ENCODE data around the gene SEPTIN1.

DNA sequence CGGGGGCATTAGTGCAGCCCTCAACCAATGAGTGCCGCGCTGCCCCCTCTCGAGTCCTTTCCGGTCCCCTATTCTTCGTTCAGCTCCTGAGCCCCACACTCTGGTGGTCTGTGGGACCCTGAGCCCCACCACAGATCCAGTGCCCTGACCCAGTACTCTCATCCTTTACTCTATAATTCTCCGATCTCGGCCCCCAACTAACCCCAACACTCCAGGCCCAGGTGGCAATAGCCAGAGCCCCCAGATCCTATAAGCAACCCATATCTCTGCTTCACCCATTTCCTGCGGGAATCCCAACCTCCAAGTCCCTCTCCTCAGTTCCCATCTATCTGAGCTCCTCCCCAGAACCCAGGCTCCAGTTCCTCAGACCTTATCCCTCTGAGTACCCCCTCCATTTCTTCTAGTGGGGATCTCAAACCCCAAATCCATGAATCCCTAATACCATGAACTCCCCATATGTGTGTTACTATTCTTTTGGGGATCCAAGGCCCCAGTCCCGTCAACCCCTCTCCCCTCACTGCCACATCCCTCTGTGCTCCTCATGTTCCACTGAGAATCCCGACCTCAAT lies 11.0 kb downstream of the SEPTIN1 start:
- TF ChIP-seq RAD21 (IDR thresholded peaks at IDR 0.05; ENCODE audit: low read depth) = no peak
- no peak for TF ChIP-seq EZH2phosphoT487 (IDR thresholded peaks at IDR 0.05; ENCODE audit: borderline replicate concordance)
- TF ChIP-seq, protein P1, sequence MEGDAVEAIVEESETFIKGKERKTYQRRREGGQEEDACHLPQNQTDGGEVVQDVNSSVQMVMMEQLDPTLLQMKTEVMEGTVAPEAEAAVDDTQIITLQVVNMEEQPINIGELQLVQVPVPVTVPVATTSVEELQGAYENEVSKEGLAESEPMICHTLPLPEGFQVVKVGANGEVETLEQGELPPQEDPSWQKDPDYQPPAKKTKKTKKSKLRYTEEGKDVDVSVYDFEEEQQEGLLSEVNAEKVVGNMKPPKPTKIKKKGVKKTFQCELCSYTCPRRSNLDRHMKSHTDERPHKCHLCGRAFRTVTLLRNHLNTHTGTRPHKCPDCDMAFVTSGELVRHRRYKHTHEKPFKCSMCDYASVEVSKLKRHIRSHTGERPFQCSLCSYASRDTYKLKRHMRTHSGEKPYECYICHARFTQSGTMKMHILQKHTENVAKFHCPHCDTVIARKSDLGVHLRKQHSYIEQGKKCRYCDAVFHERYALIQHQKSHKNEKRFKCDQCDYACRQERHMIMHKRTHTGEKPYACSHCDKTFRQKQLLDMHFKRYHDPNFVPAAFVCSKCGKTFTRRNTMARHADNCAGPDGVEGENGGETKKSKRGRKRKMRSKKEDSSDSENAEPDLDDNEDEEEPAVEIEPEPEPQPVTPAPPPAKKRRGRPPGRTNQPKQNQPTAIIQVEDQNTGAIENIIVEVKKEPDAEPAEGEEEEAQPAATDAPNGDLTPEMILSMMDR (IDR thresholded peaks at IDR 0.05 in 2 of 3, conservative IDR thresholded peaks at IDR 0.05 in 1 of 3; ENCODE audit: borderline replicate concordance in 1 of 3, insufficient read depth in 1 of 3, low read depth in 2 of 3, low read length in 2 of 3) = no peak
- TF ChIP-seq SP1 (IDR thresholded peaks at IDR 0.05; ENCODE audit: low read depth) = no peak
- TF ChIP-seq, protein P2, sequence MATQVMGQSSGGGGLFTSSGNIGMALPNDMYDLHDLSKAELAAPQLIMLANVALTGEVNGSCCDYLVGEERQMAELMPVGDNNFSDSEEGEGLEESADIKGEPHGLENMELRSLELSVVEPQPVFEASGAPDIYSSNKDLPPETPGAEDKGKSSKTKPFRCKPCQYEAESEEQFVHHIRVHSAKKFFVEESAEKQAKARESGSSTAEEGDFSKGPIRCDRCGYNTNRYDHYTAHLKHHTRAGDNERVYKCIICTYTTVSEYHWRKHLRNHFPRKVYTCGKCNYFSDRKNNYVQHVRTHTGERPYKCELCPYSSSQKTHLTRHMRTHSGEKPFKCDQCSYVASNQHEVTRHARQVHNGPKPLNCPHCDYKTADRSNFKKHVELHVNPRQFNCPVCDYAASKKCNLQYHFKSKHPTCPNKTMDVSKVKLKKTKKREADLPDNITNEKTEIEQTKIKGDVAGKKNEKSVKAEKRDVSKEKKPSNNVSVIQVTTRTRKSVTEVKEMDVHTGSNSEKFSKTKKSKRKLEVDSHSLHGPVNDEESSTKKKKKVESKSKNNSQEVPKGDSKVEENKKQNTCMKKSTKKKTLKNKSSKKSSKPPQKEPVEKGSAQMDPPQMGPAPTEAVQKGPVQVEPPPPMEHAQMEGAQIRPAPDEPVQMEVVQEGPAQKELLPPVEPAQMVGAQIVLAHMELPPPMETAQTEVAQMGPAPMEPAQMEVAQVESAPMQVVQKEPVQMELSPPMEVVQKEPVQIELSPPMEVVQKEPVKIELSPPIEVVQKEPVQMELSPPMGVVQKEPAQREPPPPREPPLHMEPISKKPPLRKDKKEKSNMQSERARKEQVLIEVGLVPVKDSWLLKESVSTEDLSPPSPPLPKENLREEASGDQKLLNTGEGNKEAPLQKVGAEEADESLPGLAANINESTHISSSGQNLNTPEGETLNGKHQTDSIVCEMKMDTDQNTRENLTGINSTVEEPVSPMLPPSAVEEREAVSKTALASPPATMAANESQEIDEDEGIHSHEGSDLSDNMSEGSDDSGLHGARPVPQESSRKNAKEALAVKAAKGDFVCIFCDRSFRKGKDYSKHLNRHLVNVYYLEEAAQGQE (IDR thresholded peaks at IDR 0.05; ENCODE audit: low read depth) = no peak
- TF ChIP-seq, protein P3, sequence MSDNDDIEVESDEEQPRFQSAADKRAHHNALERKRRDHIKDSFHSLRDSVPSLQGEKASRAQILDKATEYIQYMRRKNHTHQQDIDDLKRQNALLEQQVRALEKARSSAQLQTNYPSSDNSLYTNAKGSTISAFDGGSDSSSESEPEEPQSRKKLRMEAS (IDR thresholded peaks at IDR 0.05) = no peak
- no peak for TF ChIP-seq EZH2 (IDR thresholded peaks at IDR 0.05)
- no peak for TF ChIP-seq POLR2AphosphoS5 (IDR thresholded peaks at IDR 0.05; ENCODE audit: low read depth, low read length)
- TF ChIP-seq SRF (IDR thresholded peaks at IDR 0.05; ENCODE audit: low read depth) = no peak
- no peak for TF ChIP-seq POLR2A (IDR thresholded peaks at IDR 0.05; ENCODE audit: borderline replicate concordance, extremely low read depth, insufficient read depth, insufficient read length)
- no peak for TF ChIP-seq CBX3 (IDR thresholded peaks at IDR 0.05; ENCODE audit: low read depth)
- TF ChIP-seq ZFX (IDR thresholded peaks at IDR 0.05) = no peak

Measured in HCT116 (cell line).